Osteocyte (in vitro differentiated cells): ENCODE measurements around the gene F12. TPM values are rescaled to one million over a fixed set of nuclear protein-coding genes. Genes with fewer than 3 reads are reported as not detected.

Source experiments
- DNase-seq: peaks from one replicate; pipeline ENCODE4 v3.0.0; 2021; ENCODE audit warnings: mixed read lengths; ENCODE audit not compliant: unreplicated experiment; ENCODE audit errors: extremely low spot score
- H3K27ac Mint-ChIP-seq: one replicate; pipeline ENCODE4 v1.8.0; 2021; ENCODE audit warnings: mild to moderate bottlenecking, mixed read lengths; ENCODE audit not compliant: unreplicated experiment
- H3K27me3 Mint-ChIP-seq: one replicate; pipeline ENCODE4 v1.8.0; 2021; ENCODE audit warnings: mixed read lengths; ENCODE audit not compliant: unreplicated experiment
- H3K36me3 Mint-ChIP-seq: one replicate; pipeline ENCODE4 v1.8.0; 2021; ENCODE audit warnings: mixed read lengths; ENCODE audit not compliant: unreplicated experiment
- H3K4me1 Mint-ChIP-seq: one replicate; pipeline ENCODE4 v1.8.0; 2021; ENCODE audit warnings: mixed read lengths; ENCODE audit not compliant: unreplicated experiment
- H3K4me3 Mint-ChIP-seq: one replicate; pipeline ENCODE4 v1.8.0; 2021; ENCODE audit warnings: mild to moderate bottlenecking, moderate library complexity, mixed read lengths; ENCODE audit not compliant: unreplicated experiment
- H3K9me3 Mint-ChIP-seq: one replicate; pipeline ENCODE4 v1.8.0; 2021; ENCODE audit warnings: mixed read lengths; ENCODE audit not compliant: unreplicated experiment
- total RNA-seq: library from RNA; stranded (reverse); gene quantifications from 2 replicates; pipeline ENCODE4 v1.2.1, GENCODE V29; 2021
- TF ChIP-seq, protein P1 (sequence below): fragments of 200-600 bp; sonication (generic); IDR thresholded peaks from 2 replicates; pipeline ENCODE4 v1.5.0; 2021; ENCODE audit warnings: antibody characterized with exemption, mild to moderate bottlenecking, moderate library complexity

The F12 gene
- total RNA-seq, 1 donor from 2014 or later, result 1.5 TPM

DNA sequence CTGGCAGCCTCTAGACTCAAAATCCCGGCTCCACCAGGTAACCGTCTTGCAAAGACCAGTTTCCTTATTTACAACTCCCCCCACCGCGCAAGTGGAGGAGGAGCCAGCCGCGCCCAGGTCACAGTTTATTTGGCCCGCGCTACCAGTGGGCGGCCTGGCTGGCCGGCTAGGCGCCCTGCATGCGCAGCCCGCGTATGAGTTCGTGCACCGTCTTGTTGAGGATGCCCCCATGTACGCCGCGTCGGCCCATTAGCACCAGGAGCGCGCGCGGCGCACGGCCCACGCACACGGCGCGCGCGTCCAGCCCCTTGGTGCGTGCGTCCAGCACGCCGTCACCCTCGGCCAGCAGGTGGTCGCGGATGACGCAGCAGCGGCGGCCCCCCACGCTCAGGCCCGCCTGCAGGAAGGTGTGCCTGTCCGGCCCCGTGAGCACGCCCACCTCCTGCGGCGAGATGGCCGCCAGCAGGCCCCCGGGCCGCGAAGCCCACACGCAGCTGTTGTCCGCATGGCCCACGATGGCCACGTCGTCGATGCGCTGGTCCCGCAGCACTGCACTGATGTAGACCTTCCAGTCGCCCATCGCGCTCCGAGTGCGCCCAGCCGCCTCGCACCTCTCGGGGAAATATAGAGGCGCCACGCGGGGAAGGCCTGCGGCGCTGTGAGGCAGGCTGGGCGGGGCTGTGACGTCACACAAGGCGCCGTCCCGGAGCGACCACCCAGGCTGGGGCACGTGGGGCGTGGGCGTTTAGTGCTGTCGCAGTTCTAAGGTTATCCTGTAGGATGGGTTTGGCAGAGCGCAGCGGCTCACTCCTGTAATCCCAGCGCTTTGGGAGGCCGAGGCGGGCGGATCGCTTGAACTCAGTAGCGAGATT is 9.1 kb downstream of the F12 start, which contains the start of gene PFN3:
PFN3 (minus strand) TSS at position 665 of the 872 bp plus-strand sequence; CDS start at position 580, 85 bp downstream.
- no peaks in the 10 kb centered on the region for H3K9me3 Mint-ChIP-seq
- H3K36me3 Mint-ChIP-seq, result no peaks in the 10 kb centered on the region
- DNase-seq, result no peak

DNA sequence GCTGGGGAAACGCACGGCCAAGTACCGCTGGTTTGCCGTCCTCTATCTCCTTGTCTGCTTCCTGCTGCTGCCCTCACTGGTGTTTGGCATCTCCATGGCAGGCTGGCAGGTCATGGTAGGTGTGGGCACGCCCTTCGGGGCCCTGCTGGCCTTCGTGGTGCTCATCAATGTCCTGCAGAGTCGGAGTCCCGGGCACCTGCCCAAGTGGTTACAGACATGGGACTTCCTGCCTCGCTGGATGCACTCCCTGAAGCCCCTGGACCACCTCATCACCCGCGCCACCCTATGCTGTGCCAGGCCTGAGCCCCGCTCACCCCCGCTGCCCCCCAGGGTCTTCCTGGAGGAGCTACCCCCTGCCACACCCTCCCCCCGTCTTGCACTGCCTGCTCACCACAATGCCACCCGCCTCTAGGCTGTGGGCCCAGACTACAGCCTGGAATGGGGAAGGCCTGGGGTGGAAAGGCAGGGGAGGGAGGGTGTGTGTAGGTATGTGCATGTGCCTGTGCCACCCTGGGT is 11.4 kb downstream of the F12 start:
- H3K9me3 Mint-ChIP-seq, result no peaks in the 10 kb centered on the region
- peak; percentile 83 for DNase-seq
- peaks cover 20% of the 10 kb centered on the region for H3K27me3 Mint-ChIP-seq
- no peak overlapping the region for H3K4me3 Mint-ChIP-seq
- TF ChIP-seq, protein P1, sequence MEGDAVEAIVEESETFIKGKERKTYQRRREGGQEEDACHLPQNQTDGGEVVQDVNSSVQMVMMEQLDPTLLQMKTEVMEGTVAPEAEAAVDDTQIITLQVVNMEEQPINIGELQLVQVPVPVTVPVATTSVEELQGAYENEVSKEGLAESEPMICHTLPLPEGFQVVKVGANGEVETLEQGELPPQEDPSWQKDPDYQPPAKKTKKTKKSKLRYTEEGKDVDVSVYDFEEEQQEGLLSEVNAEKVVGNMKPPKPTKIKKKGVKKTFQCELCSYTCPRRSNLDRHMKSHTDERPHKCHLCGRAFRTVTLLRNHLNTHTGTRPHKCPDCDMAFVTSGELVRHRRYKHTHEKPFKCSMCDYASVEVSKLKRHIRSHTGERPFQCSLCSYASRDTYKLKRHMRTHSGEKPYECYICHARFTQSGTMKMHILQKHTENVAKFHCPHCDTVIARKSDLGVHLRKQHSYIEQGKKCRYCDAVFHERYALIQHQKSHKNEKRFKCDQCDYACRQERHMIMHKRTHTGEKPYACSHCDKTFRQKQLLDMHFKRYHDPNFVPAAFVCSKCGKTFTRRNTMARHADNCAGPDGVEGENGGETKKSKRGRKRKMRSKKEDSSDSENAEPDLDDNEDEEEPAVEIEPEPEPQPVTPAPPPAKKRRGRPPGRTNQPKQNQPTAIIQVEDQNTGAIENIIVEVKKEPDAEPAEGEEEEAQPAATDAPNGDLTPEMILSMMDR, result no peak
- H3K27ac Mint-ChIP-seq, result no peak overlapping the region
- H3K36me3 Mint-ChIP-seq, result no peaks in the 10 kb centered on the region
- peaks cover 6% of the 10 kb centered on the region for H3K4me1 Mint-ChIP-seq

More for the DNA sequence above, 9.1 kb downstream of the F12 start, which contains the start of gene PFN3:
- peaks cover 21% of the 10 kb centered on the region for H3K27me3 Mint-ChIP-seq
- TF ChIP-seq, protein P1, result no peak
- H3K4me3 Mint-ChIP-seq, result no peak within 1 kb of the TSS
- no peak within 1 kb of the TSS for H3K27ac Mint-ChIP-seq
- peaks cover 16% of the 10 kb centered on the region for H3K4me1 Mint-ChIP-seq

DNA sequence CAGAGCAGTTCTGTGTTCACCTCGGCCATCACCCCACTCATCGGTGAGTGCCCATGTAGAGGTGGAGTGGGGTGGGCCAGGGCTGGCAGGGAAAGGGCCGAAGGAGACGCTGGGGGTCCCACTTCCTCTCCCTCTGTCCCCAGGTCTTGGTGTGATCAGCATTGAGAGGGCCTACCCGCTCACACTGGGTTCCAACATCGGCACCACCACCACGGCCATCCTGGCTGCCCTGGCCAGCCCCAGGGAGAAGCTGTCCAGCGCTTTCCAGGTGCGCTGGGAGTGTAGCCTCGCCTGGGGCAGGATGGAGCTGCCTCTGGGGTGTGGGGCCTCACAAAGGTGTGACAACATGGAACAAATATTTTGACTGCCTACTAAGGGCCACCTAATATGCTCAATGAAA is 12.6 kb downstream of the F12 start:
- Mint-ChIP-seq H3K9me3 (no peaks in the 10 kb centered on the region), H3K4me1 (no peaks in the 10 kb centered on the region), H3K27ac (no peak overlapping the region), H3K4me3 (no peak overlapping the region), H3K36me3 (no peaks in the 10 kb centered on the region), H3K27me3 (peaks cover 10% of the 10 kb centered on the region)
- TF ChIP-seq, protein P1, result no peak
- peak; percentile 74 for DNase-seq

DNA sequence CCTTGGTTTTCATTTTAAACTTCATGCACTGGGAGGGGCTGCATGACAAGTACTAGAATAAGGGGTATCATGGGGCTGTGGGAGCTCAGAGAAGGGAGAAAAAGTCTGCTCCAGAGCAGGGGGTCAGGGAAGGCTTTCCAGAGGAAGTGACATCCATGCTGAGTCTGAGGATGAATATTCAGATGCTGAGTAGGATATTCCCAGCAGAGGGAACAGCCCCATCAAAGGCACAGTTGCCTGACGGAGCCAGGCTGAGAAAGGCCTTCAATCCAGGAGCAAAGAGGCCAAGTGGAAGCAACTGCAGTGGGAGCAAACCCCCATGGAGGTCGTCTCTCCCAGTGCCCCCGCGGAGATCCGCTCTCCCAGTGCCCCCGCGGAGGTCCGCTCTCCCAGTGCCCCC is 13.3 kb downstream of the F12 start:
- DNase-seq, result no peak
- Mint-ChIP-seq H3K4me1 (no peaks in the 10 kb centered on the region), H3K36me3 (no peaks in the 10 kb centered on the region), H3K4me3 (no peak overlapping the region), H3K27me3 (peaks cover 4% of the 10 kb centered on the region), H3K9me3 (no peaks in the 10 kb centered on the region), H3K27ac (no peak overlapping the region)
- TF ChIP-seq, protein P1, result no peak

DNA sequence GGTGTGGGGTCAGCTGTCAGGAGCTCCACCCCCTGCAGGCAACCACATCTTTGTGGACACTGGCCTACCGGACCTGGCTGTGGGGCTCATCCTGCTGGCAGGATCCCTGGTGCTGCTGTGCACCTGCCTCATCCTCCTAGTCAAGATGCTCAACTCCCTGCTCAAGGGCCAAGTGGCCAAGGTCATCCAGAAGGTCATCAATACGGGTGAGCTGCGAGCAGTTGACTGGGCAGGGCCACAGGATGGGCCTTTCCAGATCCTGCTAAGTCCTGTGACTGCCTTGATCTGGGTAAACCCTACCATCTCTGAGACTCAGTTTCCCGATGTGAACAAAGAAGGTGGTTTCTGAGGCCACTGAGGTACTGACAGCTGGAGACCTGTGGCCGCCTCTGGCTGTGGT is 15.4 kb downstream of the F12 start:
- DNase-seq, result no peak
- no peaks in the 10 kb centered on the region for H3K9me3 Mint-ChIP-seq

More for the DNA sequence above, 15.4 kb downstream of the F12 start:
- Mint-ChIP-seq H3K27me3 (peaks cover 4% of the 10 kb centered on the region), H3K27ac (no peak overlapping the region), H3K4me1 (peaks cover 15% of the 10 kb centered on the region), H3K4me3 (no peak overlapping the region), H3K36me3 (no peaks in the 10 kb centered on the region)
- TF ChIP-seq, protein P1, result no peak
